H7 (cell line): ENCODE measurements around the gene HACD3. TPM values are rescaled to one million over a fixed set of nuclear protein-coding genes. Genes with fewer than 3 reads are reported as not detected.

ENCODE experiments used
- DNase-seq: peaks from one replicate; pipeline ENCODE4 v3.0.0; 2012
- H3K27me3 ChIP-seq: 2 replicates; pipeline ENCODE4 v1.6.0; 2011; ENCODE audit warnings: mild to moderate bottlenecking, low read length; ENCODE audit not compliant: control insufficient read depth, insufficient read depth
- H3K36me3 ChIP-seq: replicated peaks from 2 replicates; pipeline ENCODE4 v1.5.1; 2011; ENCODE audit warnings: low read length; ENCODE audit not compliant: control insufficient read depth, insufficient read depth
- H3K4me3 ChIP-seq: 2 replicates; pipeline ENCODE4 v1.5.1; 2011; ENCODE audit warnings: low read depth, mild to moderate bottlenecking, control low read depth, low read length, moderate library complexity; ENCODE audit not compliant: insufficient read depth
- total RNA-seq: library from RNA; depleted of rRNA; stranded (reverse); fragments of >200 nt; shearing (Covaris generic); gene quantifications from 2 replicates; pipeline ENCODE4 v1.2.3, GENCODE V29; 2014; rRNA removed

The HACD3 gene
- total RNA-seq, result 166 and 205 TPM in 2 replicates

- DNase-seq, result peak; percentile 99
- Histone ChIP-seq H3K4me3 (peak within 1 kb of the TSS; percentile 98), H3K27me3 (no peaks in the 10 kb centered on the region), H3K36me3 (no peaks in the 10 kb centered on the region)
Measured at GRCh38 chr15:65530318-65531111, at the start of gene HACD3. HACD3 (plus strand) TSS chr15:65530463; CDS start chr15:65530632, 169 bp downstream.

GRCh38 chr15:65484876-65485275 is 45.4 kb upstream of the HACD3 start:
- Histone ChIP-seq H3K4me3 (no peak overlapping the region), H3K27me3 (no peaks in the 10 kb centered on the region), H3K36me3 (peaks cover 5% of the 10 kb centered on the region)
- no peak for DNase-seq

GRCh38 chr15:65494076-65494475 is 36.2 kb upstream of the HACD3 start:
- H3K27me3 ChIP-seq, result no peaks in the 10 kb centered on the region
- peaks cover 4% of the 10 kb centered on the region for H3K36me3 ChIP-seq
- H3K4me3 ChIP-seq, result no peak overlapping the region
- no peak for DNase-seq

GRCh38 chr15:65509321-65509720 is 20.9 kb upstream of the HACD3 start:
- no peak for DNase-seq
- H3K27me3 ChIP-seq, result no peaks in the 10 kb centered on the region
- peaks cover 10% of the 10 kb centered on the region for H3K36me3 ChIP-seq
- H3K4me3 ChIP-seq, result no peak overlapping the region

GRCh38 chr15:65512189-65512588 is 18.1 kb upstream of the HACD3 start:
- Histone ChIP-seq H3K4me3 (no peak overlapping the region), H3K27me3 (no peaks in the 10 kb centered on the region), H3K36me3 (peaks cover 11% of the 10 kb centered on the region)
- no peak for DNase-seq

GRCh38 chr15:65512807-65513416 is 17.4 kb upstream of the HACD3 start:
- H3K36me3 ChIP-seq, result peaks cover 11% of the 10 kb centered on the region
- DNase-seq, result no peak
- H3K27me3 ChIP-seq, result no peaks in the 10 kb centered on the region
- no peak overlapping the region for H3K4me3 ChIP-seq

GRCh38 chr15:65516997-65517865 is 13.0 kb upstream of the HACD3 start, which contains the start of gene DPP8:
DPP8 (minus strand) TSS chr15:65517689; CDS start chr15:65512553, 5,136 bp downstream.
- peaks cover 3% of the 10 kb centered on the region; the same call in 1 of the 2 replicates for H3K36me3 ChIP-seq
- peak; percentile 95 for DNase-seq
- no peaks in the 10 kb centered on the region for H3K27me3 ChIP-seq
- H3K4me3 ChIP-seq, result peak within 1 kb of the TSS; percentile 93

GRCh38 chr15:65517866-65518207 is 12.4 kb upstream of the HACD3 start:
- no peak for DNase-seq
- no peak overlapping the region for H3K4me3 ChIP-seq
- H3K27me3 ChIP-seq, result no peaks in the 10 kb centered on the region

GRCh38 chr15:65518633-65519285 is 11.5 kb upstream of the HACD3 start:
- no peak for DNase-seq
- H3K4me3 ChIP-seq, result no peak overlapping the region
- no peaks in the 10 kb centered on the region for H3K27me3 ChIP-seq
- 0 out of 2 replicates have a peak, but pooled peaks cover 3% of the 10 kb centered on the region for H3K36me3 ChIP-seq

More at GRCh38 chr15:65517866-65518207, 12.4 kb upstream of the HACD3 start:
- H3K36me3 ChIP-seq, result 0 out of 2 replicates have a peak, but pooled peaks cover 3% of the 10 kb centered on the region

- H3K4me3 ChIP-seq, result no peak overlapping the region
- DNase-seq, result no peak
- no peaks in the 10 kb centered on the region for H3K27me3 ChIP-seq
- no peaks in the 10 kb centered on the region for H3K36me3 ChIP-seq
Measured at GRCh38 chr15:65521350-65521749, 8.9 kb upstream of the HACD3 start.

- Histone ChIP-seq H3K4me3 (no peak overlapping the region), H3K27me3 (no peaks in the 10 kb centered on the region)
- DNase-seq, result no peak
Measured at GRCh38 chr15:65524226-65524625, 6.0 kb upstream of the HACD3 start.

GRCh38 chr15:65525622-65526021 is 4.6 kb upstream of the HACD3 start:
- Histone ChIP-seq H3K27me3 (no peaks in the 10 kb centered on the region), H3K4me3 (no peak overlapping the region), H3K36me3 (no peaks in the 10 kb centered on the region)
- DNase-seq, result no peak

More at GRCh38 chr15:65524226-65524625, 6.0 kb upstream of the HACD3 start:
- no peaks in the 10 kb centered on the region for H3K36me3 ChIP-seq

- no peaks in the 10 kb centered on the region for H3K27me3 ChIP-seq
- H3K36me3 ChIP-seq, result no peaks in the 10 kb centered on the region
- no peak overlapping the region for H3K4me3 ChIP-seq
- DNase-seq, result no peak
Measured at GRCh38 chr15:65528461-65529060, 1.7 kb upstream of the HACD3 start.
